HepG2 (cell line): ENCODE data around the gene NSG2.

ENCODE experiments used
- MAX ChIP-seq: IDR thresholded peaks from 2 replicates; pipeline ENCODE4 v1.6.1; 2012; ENCODE audit warnings: inconsistent platforms
- THRA ChIP-seq: sonication (generic); formaldehyde crosslinking; IDR thresholded peaks from 2 replicates; pipeline ENCODE4 v1.4.0; 2020; ENCODE audit warnings: missing genetic modification reagents, borderline replicate concordance

- TF ChIP-seq THRA (CRISPR knock-in tag) (no peak), MAX (no peak)
These were observed 45.4 kb upstream of the NSG2 start for GRCh38 chr5:174000076-174000475.
